ENCODE results near the gene IDNK. TPM values are rescaled to one million over a fixed set of nuclear protein-coding genes. Genes with fewer than 3 reads are reported as not detected.

Gene IDNK
- 5.4 to 6.7 TPM (median 6.4 TPM) in 5 replicates for total RNA-seq (2022; extraction: Qiagen RNA extraction)

DNA sequence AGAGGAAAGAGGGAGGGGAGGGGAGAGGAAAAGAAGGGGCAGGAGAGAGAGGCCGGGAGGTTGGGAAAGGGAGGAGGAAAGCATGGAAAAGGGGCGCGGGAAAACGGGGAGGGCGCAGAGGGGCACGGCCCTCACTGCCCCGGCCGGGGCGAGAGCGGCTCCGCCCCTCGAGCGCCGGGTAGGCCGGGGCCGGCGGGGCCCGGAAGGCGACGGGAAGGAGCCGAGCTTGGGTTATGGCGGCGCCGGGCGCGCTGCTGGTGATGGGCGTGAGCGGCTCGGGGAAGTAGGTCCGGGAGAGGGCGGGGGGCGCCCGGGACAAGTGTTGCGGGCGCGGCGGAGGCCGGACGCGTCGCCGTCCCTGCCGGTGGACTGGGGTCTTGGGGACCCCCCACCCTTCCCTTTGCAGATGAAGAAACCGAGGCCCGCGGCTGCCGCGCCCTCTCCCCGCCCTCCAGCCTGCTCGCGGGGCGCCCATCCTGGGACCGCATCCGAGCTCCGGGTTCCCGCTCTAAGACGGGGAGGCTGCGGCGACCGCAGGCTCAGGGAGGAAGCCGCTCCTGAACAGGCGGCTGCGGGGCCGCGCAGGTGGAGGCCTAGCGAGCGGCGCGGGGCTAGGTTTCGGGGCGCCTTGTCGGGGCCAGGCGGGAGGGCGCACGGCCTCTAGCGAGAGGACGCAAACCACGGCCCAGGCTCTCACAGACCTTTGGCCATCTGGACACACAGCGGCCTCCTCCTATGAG, at the start of gene IDNK:
IDNK (plus strand) TSS at position 205 of the 740 bp plus-strand sequence; CDS start at position 234, 29 bp downstream.

Other genes starting within 250 kb of the IDNK start
- gene FRMD3, start 84.7 kb upstream of the IDNK start, total RNA-seq (2022; extraction: Qiagen RNA extraction), result 2.2 to 3.3 TPM (median 2.9 TPM) in 5 replicates
- 104 to 119 TPM (median 106 TPM) in 5 replicates for gene UBQLN1, start 84.8 kb downstream of the IDNK start, total RNA-seq (2022; extraction: Qiagen RNA extraction)
- gene GKAP1, start 194.6 kb downstream of the IDNK start, total RNA-seq (2022; extraction: Qiagen RNA extraction), result 4.4 to 6.3 TPM (median 5.2 TPM) in 5 replicates